Suprapubic skin (tissue), 4 donors: Measurements from ENCODE around the gene FDXR. TPM values are rescaled to one million over a fixed set of nuclear protein-coding genes. Genes with fewer than 3 reads are reported as not detected.

Experiments used
- DNase-seq, 2 donors: peaks; one replicate each; pipeline ENCODE4 v3.0.0-alpha.2; 2019; ENCODE audit warnings: low spot score in 2 of 2
- H3K27ac ChIP-seq: fragments of 200-600 bp; sonication (generic); one replicate; pipeline ENCODE4 v1.5.1; 2019
- H3K27me3 ChIP-seq: fragments of 200-600 bp; sonication (generic); one replicate; pipeline ENCODE4 v1.5.1; 2019
- H3K36me3 ChIP-seq: fragments of 200-600 bp; sonication (generic); one replicate; pipeline ENCODE4 v1.5.1; 2019
- H3K4me1 ChIP-seq: fragments of 200-600 bp; sonication (generic); one replicate; pipeline ENCODE4 v1.5.1; 2019
- H3K4me3 ChIP-seq: fragments of 200-600 bp; sonication (generic); one replicate; pipeline ENCODE4 v1.5.1; 2019; ENCODE audit warnings: mild to moderate bottlenecking
- H3K9me3 ChIP-seq: fragments of 200-600 bp; sonication (generic); one replicate; pipeline ENCODE4 v1.5.1; 2019
- CTCF ChIP-seq, 2 donors: fragments of 200-600 bp in 1 of 2; fragments of 450-650 bp in 1 of 2; sonication (generic) in 1 of 2; IDR thresholded peaks; one replicate each; pipeline ENCODE4 v1.5.1; 2016 to 2019; ENCODE audit warnings: antibody characterized with exemption in 2 of 2, mild to moderate bottlenecking in 1 of 2, moderate library complexity in 1 of 2
- EP300 ChIP-seq: sonication (generic); formaldehyde crosslinking; IDR thresholded peaks from one replicate; pipeline ENCODE4 v1.6.1; 2017; ENCODE audit warnings: antibody characterized with exemption
- POLR2A ChIP-seq, 2 donors: fragments of 450-650 bp; IDR thresholded peaks; one replicate each; pipeline ENCODE4 v1.6.1; 2017; ENCODE audit warnings: antibody characterized with exemption in 2 of 2, mild to moderate bottlenecking in 2 of 2, moderate library complexity in 2 of 2
- POLR2AphosphoS5 ChIP-seq, 3 donors: sonication (generic); formaldehyde crosslinking; IDR thresholded peaks; one replicate each; pipeline ENCODE4 v1.6.1; 2017; ENCODE audit warnings: antibody characterized with exemption in 3 of 3
- WGBS: methylation state at CpG from one replicate; pipeline ENCODE4 v1.1.5; 2018; 5-methylcytosine and 5-hydroxymethylcytosine counted together
- total RNA-seq, 4 donors: library from RNA; depleted of rRNA; stranded (reverse); fragments of >200 nt; gene quantifications; one replicate each; pipeline ENCODE4 v1.1.0, GENCODE V29; 2016

The FDXR gene
- total RNA-seq, 4 donors from 2014 or later = 19.1 to 34.1 (median 24.7) TPM

- no peak overlapping the region for H3K27ac ChIP-seq
- H3K4me1 ChIP-seq = peaks cover 12% of the 10 kb centered on the region
- no peak overlapping the region for H3K4me3 ChIP-seq
- H3K36me3 ChIP-seq = no peaks in the 10 kb centered on the region
- no peaks in the 10 kb centered on the region for H3K9me3 ChIP-seq
- peaks cover 45% of the 10 kb centered on the region for H3K27me3 ChIP-seq
- 70% methylated on average over 9 of the region's 9 CpGs for WGBS
- no peak for DNase-seq
- TF ChIP-seq POLR2A (IDR thresholded peaks at IDR 0.05) (no peak), POLR2AphosphoS5 (IDR thresholded peaks at IDR 0.05) (no peak), CTCF (IDR thresholded peaks at IDR 0.05) (no peak), EP300 (no peak)
Observed at GRCh38 chr17:74848656-74849399, 24.0 kb downstream of the FDXR start.

GRCh38 chr17:74846621-74847020 lies 26.2 kb downstream of the FDXR start:
- no peaks in the 10 kb centered on the region for H3K36me3 ChIP-seq
- no peak overlapping the region for H3K27ac ChIP-seq
- H3K4me1 ChIP-seq = peaks cover 18% of the 10 kb centered on the region
- no peak for DNase-seq
- TF ChIP-seq CTCF (IDR thresholded peaks at IDR 0.05) = no peak
- no peak for TF ChIP-seq EP300
- no peak for TF ChIP-seq POLR2A (IDR thresholded peaks at IDR 0.05)
- TF ChIP-seq POLR2AphosphoS5 (IDR thresholded peaks at IDR 0.05) = no peak
- no CpG with 5 or more reads among the region's 16 CpGs for whole genome bisulfite sequencing
- no peak overlapping the region for H3K4me3 ChIP-seq
- H3K9me3 ChIP-seq = no peaks in the 10 kb centered on the region
- peaks cover 29% of the 10 kb centered on the region for H3K27me3 ChIP-seq

GRCh38 chr17:74843352-74843627 lies 29.5 kb downstream of the FDXR start:
- H3K27me3 ChIP-seq = peaks cover 5% of the 10 kb centered on the region
- peaks cover 37% of the 10 kb centered on the region for H3K4me1 ChIP-seq
- peak overlapping the region; percentile 45 for H3K4me3 ChIP-seq
- no peak overlapping the region for H3K27ac ChIP-seq
- 3% methylated on average over 6 of the region's 26 CpGs for WGBS
- H3K36me3 ChIP-seq = no peaks in the 10 kb centered on the region
- no peak for TF ChIP-seq POLR2A (IDR thresholded peaks at IDR 0.05)
- no peak for TF ChIP-seq CTCF (IDR thresholded peaks at IDR 0.05)
- no peak for TF ChIP-seq POLR2AphosphoS5 (IDR thresholded peaks at IDR 0.05)
- TF ChIP-seq EP300 = no peak
- no peaks in the 10 kb centered on the region for H3K9me3 ChIP-seq
- no peak for DNase-seq

- peaks cover 5% of the 10 kb centered on the region for H3K27me3 ChIP-seq
- H3K9me3 ChIP-seq = no peaks in the 10 kb centered on the region
- H3K4me3 ChIP-seq = peak overlapping the region; percentile 45
- DNase-seq = no peak
- H3K36me3 ChIP-seq = no peaks in the 10 kb centered on the region
- peaks cover 37% of the 10 kb centered on the region for H3K4me1 ChIP-seq
- TF ChIP-seq EP300 = no peak
- peak; percentile 22 to 61 for TF ChIP-seq CTCF (IDR thresholded peaks at IDR 0.05)
- 4% methylated on average over 9 of the region's 88 CpGs for WGBS
- H3K27ac ChIP-seq = no peak overlapping the region
Observed at GRCh38 chr17:74842599-74843351, 30.0 kb downstream of the FDXR start.

- WGBS = 49% methylated on average over 6 of the region's 8 CpGs
- Histone ChIP-seq H3K27ac (no peak overlapping the region), H3K36me3 (peaks cover 4% of the 10 kb centered on the region), H3K27me3 (peaks cover 5% of the 10 kb centered on the region), H3K4me3 (peak overlapping the region; percentile 45), H3K4me1 (peaks cover 37% of the 10 kb centered on the region), H3K9me3 (no peaks in the 10 kb centered on the region)
- no peak for DNase-seq
- no peak for TF ChIP-seq EP300
Observed at GRCh38 chr17:74842146-74842598, 30.6 kb downstream of the FDXR start.
